ENCODE results near the gene IL26.

IL26 gene

GRCh38 chr12:68225576-68226476, at the start of gene IL26:
Gene IL26, minus strand, starts transcription at chr12:68225810. Its CDS starts 54 bp downstream, at chr12:68225756.
- DNase-seq (ENCODE audit: low read depth): no peak

- DNase-seq (ENCODE audit: low read depth): no peak
These were observed 47.1 kb upstream of the IL26 start for GRCh38 chr12:68272732-68273131.

GRCh38 chr12:68271346-68271745, 45.7 kb upstream of the IL26 start:
- DNase-seq (ENCODE audit: low read depth): no peak

- DNase-seq (ENCODE audit: low read depth): no peak
These were observed 44.7 kb upstream of the IL26 start for GRCh38 chr12:68270358-68270757.

- no peak for DNase-seq (ENCODE audit: low read depth)
These were observed 44.2 kb upstream of the IL26 start for GRCh38 chr12:68269779-68270178.

GRCh38 chr12:68268967-68269366, 43.4 kb upstream of the IL26 start:
- no peak for DNase-seq (ENCODE audit: low read depth)

- peak; percentile 63 for DNase-seq (ENCODE audit: low read depth)
These were observed 42.3 kb upstream of the IL26 start for GRCh38 chr12:68267892-68268396.

- DNase-seq (ENCODE audit: low read depth): peak; percentile 24
These were observed 39.2 kb upstream of the IL26 start for GRCh38 chr12:68264857-68265256.

- no peak for DNase-seq (ENCODE audit: low read depth)
These were observed 38.7 kb upstream of the IL26 start for GRCh38 chr12:68264158-68264855.

- DNase-seq (ENCODE audit: low read depth): no peak
These were observed 37.8 kb upstream of the IL26 start for GRCh38 chr12:68263366-68263765.

GRCh38 chr12:68261896-68262295, 36.3 kb upstream of the IL26 start:
- no peak for DNase-seq (ENCODE audit: low read depth)

- no peak for DNase-seq (ENCODE audit: low read depth)
These were observed 34.5 kb upstream of the IL26 start for GRCh38 chr12:68260153-68260552.

GRCh38 chr12:68259318-68259940, 33.8 kb upstream of the IL26 start:
- DNase-seq (ENCODE audit: low read depth): peak; percentile 96

- no peak for DNase-seq (ENCODE audit: low read depth)
These were observed 27.9 kb upstream of the IL26 start, which contains the start of gene IL22 for GRCh38 chr12:68253504-68253903. Gene IL22, minus strand, starts transcription at chr12:68253604. Its CDS starts 156 bp downstream, at chr12:68253448.

GRCh38 chr12:68252077-68252476, 26.5 kb upstream of the IL26 start:
- no peak for DNase-seq (ENCODE audit: low read depth)

- no peak for DNase-seq (ENCODE audit: low read depth)
These were observed 24.8 kb upstream of the IL26 start for GRCh38 chr12:68250454-68250853.

GRCh38 chr12:68247785-68248184, 22.2 kb upstream of the IL26 start:
- no peak for DNase-seq (ENCODE audit: low read depth)

- DNase-seq (ENCODE audit: low read depth): no peak
These were observed 20.7 kb upstream of the IL26 start for GRCh38 chr12:68246350-68246749.

- DNase-seq (ENCODE audit: low read depth): no peak
These were observed 19.8 kb upstream of the IL26 start for GRCh38 chr12:68245180-68246021.

GRCh38 chr12:68242777-68243176, 17.2 kb upstream of the IL26 start:
- no peak for DNase-seq (ENCODE audit: low read depth)

GRCh38 chr12:68240975-68241374, 15.4 kb upstream of the IL26 start:
- DNase-seq (ENCODE audit: low read depth): peak; percentile 49

- DNase-seq (ENCODE audit: low read depth): peak; percentile 89
These were observed 14.5 kb upstream of the IL26 start for GRCh38 chr12:68240079-68240478.

Measured in ELR (cell line).